ENCODE data around the gene IQCM.

The IQCM gene

DNA sequence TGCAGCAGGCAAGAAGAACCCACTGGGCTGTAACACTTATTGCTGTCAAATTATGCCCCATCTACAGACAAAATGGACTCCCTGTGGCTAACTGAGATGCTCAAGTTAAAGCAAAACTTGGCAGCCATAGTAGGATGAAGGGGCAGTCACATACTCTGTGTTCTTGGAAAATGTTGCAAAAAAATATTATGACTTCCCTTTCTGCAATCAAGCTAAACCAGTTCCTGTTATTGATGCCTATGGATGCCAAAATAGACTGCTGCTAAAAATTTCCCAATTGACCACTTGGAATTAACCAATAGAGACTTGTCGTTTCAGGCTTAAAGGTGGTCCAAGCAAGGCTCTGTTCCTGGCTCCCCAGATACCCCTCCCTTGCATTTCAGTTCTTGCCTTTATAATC lies 49.5 kb downstream of the IQCM start:
- DNase-seq, result no peak

DNA sequence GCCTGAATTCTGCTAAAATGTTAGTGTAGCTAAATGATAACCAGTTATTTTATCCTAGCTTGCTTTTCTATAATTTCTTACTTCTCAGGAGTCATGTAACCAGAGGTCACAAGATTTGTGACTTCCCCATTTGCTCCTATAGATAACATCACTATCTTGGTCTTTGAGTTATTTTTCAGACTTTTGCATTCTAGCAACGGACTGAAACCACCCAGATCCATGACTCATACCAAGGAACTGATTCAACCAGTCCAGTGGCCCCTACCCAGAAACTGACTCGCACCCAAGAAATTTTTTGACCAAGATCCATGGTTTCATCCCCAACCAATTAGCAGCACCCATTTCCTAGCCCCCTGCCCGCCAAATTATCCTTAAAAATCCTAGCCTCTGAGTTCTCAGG lies 50.0 kb downstream of the IQCM start:
- DNase-seq, result no peak

DNA sequence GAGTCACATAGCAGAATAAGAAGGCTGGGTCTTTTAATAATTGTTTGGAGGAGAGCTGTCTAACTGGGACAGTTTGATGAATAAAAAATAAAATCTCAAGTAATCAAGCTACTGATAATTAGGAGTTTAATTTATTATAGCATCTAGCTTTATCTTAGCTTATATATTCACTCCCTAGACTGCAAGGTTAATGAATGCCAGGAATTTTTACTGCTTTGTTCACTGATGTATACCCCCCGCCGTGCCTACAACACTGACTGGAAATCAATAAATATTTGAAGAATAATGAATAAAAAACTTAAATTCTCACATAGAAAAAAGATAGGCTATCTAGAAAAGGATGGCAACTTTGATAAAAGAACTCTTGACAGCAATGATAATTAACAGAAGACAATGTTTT lies 59.7 kb downstream of the IQCM start:
- no peak for DNase-seq

DNA sequence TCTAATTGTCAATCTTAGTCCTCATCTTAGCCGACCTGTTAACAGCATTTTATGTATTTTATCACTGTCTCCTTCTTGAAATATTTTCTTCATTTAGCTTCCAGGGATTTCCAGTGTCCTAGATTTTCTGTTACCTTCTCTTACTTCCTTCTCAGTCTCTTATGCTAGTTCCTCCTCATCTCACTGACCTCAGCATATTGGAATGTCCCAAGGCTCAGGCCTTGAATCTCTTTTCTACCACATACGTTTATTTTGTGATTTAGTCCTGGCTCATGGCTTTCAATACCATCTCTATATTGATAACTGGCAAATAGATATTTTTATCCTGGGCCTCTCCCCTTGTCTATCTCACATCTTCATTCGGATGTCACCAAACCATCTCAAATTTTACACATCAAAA lies 61.1 kb downstream of the IQCM start:
- no peak for DNase-seq

DNA sequence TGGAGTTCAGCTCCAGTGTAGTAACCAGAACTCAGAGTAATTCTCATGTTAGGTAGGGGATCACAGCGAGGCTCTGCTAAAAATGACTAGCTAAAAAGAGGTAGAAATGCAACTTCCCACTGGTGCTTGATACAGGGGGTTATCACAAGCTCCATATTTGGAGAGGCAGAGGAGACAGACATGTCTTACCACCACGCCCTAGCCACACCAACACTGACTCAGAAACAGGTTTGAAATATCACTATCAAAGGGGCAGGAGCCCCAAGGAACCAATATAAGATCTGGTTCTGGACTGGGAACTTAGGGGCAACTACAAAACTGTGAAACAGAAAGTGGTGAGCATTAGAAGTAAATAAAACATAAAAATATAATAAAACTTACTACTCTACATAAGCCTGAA lies 62.9 kb downstream of the IQCM start:
- DNase-seq, result no peak

DNA sequence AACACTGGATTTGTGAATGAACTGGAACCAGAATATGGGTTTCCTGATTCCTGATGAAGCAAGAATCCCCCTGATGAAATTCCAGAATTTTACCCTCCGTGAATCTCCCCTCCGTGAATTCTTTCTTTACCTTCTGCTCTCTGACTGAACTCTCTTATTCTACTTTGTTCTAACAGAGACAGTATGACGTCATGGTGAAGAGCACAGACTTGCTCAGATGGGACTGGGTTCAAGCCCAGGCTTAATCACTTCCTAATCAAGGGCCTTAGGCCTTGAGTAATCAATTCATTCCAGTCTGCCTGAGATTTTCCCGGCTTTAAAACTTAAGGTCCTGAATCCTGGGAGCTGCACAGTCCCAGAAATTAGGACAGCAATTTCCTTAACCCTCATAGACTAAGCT lies 64.5 kb downstream of the IQCM start:
- DNase-seq, result no peak

DNA sequence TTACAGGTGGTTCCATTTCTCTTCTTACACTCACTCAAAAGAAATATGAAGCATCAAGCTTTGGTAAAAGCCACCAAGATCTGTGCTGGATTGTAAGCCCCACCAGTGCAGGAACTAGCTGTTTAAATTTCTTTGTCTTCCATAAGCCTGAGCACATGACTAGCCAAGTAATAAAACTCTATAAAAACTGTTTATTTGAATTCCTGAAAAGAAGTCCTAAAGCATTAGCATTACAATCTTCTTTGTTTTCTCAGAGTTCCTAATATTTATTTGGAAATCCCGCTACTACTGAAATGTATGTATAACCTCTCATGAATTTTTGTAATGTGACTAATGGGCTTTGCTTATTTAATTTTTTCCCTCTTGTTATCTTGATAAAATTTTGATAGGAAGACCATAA lies 65.9 kb downstream of the IQCM start:
- DNase-seq, result no peak

DNA sequence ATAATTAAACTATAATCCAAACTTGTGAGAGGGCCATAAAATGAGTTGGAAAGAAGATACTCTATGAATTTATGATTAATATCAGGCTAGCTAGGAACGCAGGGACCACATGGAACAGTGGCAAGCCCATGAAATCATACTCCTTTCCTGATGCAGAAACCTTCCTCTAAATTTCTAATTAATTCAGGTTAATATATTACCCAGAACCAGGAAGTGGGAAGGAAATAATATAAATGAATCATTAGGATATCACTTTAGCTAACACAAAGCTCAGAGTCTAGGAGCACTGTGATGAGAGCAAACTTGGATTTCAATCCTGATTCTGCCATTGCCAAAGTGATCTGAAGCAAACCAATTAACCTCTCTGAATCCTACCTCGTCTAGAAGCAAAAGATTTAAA lies 68.0 kb downstream of the IQCM start:
- no peak for DNase-seq

DNA sequence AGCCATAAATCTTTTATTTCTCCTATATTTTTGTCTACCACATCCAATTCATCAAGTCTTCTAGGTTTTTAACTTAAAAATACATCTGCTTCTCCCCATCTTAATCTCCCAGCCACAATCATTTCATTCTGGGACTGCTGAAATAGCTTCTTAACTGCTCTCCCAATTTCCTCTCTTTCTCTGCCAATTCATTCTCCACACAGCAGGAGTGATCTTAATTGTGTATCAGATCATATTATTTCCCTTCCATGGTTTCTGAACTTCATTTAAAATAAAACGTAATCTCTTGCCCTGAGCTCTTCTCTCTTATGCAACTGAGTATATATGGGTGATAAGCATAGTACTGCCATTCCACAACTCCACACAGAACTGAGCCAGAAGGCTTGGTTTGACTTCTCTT lies 69.4 kb downstream of the IQCM start:
- DNase-seq, result no peak

DNA sequence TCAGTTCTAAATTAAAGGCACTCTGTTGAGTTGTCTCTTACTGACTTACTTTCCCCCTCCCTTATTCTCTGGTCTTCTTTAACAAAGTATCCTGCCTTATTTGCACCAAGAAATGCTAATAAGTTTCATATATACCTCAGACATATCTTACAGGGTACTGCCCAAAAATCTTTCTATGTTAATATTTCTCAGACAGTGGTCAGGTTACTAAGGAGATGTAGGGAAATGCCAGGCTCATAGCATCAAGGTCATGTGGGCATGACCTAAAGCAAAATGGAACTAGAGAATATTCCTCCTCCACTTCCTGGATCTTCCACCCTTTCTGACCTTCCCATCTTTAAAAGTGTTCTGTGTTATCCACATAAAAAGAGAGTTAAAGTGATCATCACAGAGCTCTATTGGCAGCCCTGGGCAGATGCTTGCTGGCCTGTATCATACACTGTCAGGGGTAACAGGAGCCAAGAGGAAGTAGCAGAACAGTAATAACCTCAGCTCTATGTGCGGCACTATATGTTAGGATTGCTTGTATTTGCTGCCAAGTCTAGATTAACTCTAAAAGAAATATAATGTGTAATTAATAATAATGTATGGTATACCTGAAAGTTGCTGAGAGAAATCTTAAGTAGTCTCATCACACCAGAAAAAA lies 74.3 kb downstream of the IQCM start:
- DNase-seq, result no peak

DNA sequence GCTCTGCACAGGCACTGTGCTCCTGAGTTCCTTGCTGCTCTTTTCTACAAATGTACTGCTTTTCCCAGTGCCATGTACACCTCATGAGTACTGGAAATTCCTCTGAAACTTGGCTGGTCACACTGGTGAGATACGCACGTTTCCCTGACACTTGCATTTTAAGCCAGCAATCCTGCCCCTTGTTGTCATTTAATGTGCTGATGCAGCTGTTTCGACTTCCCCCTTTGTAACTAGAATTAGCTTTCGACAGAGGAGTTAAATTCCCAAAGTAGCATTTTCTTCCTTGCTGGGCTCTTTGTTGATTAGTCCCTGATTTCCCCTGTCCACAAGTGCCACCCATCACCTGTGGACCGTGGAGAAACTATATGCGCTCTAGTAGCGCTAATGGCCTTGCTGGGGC lies 77.5 kb downstream of the IQCM start:
- DNase-seq, result no peak

DNA sequence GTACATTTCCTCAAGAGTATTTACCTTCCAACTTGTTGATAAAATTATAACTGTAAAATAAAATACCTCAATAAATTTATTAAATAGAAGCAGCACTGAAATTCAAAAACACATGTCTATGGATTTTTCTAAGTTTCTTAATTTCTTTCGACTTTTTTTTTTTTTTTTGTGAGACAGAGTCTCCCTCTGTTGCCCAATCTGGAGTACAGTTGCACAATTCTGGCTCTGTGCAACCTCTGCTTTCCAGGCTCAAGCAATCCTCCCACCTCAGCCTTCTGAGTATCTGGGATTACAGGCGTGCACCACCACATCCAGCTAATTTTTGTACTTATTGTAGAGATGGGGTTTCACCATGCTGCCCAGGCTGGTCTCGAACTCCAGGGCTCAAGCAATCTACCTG lies 79.8 kb downstream of the IQCM start:
- no peak for DNase-seq

DNA sequence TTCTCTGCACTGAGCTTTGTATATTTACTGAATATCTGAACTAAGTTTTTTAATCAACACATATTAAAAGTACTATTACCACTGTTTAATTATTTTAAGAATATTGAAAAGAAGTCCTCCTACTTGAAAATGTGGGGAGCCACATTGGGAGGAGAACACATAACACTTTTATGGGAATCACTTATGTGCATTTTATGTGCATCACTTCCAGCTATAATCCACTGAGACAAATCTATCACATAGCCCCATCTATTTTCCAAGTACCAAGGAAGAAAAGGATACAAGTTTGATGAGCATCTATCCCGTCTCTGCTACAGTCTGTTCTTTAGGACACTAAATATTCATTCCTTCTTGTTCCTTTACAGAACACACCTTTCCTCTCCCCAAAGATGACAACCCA lies 87.2 kb downstream of the IQCM start:
- DNase-seq, result no peak

DNA sequence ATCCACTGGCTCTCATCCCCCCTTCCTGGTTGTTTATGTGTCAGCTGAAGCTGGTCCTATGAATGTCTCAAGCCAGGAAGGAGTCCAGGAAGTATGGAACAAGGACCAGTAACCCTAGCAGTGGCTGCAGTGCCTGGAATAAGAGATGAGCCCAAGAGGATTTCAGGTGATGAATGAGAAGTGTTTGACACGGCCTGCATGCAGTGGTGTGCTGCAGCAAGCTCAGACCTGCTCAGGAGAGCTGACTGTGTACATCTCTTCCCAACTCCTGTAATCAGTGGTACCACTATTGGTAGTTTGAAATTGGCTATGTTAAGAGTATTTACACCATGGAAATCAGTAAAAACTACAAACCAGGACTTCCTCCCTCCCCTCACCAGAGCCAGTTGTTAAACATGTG lies 88.0 kb downstream of the IQCM start:
- no peak for DNase-seq

DNA sequence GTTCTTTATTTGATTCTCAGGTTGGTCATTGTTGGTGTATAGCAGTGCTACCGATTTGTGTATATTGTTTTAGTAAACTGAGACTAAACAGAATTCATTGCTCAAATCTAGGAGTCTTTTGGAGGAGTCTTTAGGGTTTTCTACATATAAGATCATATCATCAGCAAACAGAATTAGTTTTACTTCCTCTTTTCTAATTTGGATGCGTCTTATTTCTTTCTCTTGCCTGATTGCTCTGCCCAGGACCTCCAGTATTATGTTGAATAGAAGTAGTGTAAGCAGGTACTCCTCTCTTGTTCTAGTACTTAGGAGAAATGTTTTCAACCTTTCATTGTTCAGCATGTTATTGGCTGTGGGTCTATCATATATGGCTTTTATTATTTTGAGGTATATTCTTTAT lies 92.6 kb downstream of the IQCM start:
- DNase-seq, result no peak

DNA sequence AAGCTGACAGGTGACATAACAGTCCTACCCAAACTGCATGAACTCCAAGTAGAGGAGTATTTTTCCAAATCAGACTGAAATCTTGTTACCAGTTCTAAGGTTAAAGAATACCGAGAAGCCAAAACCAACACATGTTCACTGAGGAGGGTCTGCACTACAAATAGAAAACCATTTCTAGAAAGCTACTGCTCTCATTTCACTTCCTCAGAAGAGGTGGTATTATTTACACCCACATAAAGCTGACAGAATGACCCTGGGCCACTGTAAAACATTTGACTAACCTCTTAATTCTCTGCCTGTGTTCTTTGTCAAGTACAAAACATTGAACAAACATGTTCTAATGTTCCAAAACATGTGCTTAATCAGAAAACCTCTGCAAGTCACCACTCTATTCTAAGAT lies 95.8 kb downstream of the IQCM start:
- DNase-seq, result no peak

DNA sequence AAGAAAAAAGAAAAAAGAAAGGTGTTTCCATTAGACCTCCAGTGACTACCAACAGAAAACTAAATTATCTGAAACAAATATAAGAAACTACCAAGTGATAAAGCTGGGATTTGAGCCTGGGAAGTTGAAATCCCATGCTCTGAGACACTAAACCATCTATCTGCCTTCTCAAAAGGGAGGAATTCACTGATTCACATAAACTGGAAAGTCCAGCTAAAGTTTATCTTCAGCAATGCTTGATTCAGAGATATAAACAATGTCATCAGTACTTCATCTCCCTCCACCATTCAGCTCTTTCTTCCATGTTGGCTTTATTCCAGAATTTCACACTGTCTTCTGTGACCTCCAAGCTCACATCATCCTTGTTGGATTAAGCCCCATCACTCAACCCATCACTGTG lies 96.3 kb downstream of the IQCM start:
- no peak for DNase-seq

DNA sequence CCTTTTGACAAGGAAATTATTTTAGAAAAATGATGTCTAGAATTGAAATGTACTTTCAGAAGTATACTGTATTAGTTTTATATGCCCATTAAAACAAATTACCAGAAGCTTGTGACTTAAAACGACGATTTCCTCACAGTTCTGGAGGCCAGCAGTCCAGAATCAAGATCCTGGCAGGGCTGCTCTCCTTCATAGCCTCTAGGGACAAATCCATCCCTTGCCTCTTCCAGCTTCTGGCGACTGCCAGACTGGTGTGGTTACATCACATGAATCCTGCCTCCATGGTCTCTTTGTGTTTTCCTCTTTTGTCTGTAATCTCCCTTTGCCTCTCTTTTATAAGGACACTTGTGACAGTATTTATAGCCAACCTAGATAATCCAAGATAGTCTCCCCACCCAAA lies 97.1 kb downstream of the IQCM start:
- no peak for DNase-seq

DNA sequence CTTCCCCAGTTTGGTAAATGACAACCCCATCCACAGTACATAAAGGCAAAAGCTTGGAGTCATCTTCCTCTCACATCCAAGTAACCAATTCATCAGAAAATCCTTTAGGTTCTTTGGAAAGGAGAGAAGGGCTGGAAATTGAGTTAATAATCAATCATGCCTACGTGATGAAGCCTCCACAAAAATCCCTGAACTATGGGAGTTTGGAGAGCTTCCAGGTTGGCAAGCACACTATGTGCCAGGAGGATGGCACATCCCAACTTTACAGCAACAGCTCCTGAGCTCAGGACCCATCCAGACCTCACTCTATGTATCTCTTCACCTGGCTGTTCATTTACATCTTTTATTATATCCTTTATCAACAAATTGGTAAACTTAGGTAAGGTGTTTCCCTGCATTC lies 98.9 kb downstream of the IQCM start:
- no peak for DNase-seq

DNA sequence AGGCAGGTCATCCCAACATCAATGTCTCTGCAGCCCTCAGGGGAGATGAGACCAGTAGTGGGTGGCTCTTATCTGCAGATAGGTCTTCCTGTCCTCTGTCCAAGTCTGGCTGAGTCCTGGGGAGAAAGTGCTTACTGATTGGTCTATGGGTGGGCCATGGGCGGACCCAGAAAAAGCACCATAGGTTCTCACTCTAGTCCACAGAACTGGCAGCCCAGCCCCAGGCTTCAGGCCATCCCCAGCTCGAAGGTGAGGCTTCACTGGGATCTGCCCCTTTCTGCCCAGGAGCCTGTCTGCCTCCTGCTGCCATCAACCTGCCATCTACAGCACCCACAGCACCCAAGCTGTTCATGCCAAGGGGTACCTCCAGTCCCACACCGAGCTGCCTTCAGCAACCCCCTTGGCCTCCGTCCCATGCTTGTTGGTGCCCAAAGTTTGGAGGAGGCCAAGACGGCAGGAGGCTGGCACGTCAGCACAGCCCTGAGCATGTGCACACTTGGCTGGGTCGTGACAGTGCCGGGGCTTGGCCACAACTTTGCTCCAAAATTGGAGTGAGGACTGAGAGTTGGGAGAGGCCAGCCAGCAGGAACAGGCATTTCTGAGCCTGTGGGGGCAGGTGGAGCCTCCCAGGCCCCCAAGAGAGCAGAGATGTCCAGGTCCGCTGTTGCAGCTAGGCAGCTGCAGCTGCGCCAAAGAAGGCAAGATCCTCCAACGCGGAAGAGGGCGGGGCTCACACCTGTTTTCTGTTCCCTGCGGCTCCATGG lies 99.6 kb downstream of the IQCM start:
- no peak for DNase-seq

DNA sequence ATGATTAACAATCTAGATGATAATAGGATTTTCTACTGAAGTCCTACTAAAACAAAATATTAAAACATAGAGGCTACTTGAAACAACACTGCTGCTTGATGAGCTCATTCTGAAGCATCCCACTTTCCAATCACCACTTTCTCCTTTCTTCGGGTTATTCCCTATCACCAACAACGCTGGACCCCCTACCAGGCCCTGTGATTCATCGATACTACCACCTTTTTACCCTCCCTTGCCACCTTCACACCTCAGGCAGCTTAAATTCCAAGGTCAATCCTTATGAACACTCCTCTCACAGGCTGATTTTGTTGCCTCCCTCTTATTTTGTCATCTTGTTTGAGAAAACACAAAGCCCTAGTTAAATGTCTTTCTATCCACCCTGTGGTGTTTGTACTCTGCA lies 102.6 kb downstream of the IQCM start:
- DNase-seq, result no peak

DNA sequence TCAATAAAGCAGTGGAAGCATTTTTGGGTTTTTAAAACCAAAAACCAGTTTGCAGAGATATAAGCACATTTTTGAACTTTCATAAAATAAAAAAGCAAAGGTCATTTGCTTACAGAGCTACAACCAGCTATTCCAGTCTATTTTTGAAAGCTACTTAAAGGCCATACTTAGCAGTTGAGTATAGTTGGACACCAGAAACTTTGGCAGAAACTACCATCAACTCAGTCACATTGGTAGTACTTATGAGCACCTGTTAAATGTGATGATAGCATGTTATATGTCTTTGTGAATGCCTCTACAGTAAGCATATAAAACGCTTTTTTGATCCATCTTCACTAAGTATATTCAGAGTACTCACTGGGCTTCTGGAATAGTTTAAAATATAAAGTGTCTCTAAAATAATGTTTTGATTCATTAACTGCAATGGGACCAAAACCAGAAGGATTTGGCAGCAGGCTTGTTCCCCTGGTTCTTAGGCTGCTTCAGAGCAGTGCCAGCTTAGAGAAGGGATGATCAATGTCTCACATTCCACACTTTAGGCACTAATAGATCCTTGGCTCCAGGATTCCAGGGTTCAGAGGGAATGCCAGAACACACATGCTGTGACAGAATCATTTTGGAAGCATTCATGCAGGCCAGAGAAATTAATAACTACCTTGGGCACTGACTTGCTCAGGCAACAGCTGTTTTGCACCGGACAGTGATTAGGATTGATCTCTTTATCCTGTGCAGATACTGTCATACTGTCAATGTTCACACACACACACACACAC lies 103.9 kb downstream of the IQCM start:
- DNase-seq, result no peak

DNA sequence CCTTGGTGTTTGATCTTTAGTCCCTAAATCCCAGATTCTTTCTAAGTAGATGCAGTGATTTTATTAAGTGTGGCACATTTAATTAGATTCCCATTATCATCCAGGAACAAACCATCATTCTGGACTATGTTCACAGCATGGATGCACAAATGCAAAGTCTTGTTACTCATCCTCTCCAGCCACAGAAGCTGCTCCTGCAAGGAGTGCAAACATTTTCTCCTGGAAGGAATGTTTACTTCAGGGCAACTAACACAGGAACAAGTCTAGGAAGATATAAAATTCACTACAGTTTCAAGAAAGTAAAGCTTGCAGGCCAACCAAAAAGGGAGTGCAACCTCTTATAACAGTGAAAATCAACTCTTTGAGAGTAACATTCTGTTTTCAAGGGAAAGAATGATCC lies 106.0 kb downstream of the IQCM start:
- no peak for DNase-seq

DNA sequence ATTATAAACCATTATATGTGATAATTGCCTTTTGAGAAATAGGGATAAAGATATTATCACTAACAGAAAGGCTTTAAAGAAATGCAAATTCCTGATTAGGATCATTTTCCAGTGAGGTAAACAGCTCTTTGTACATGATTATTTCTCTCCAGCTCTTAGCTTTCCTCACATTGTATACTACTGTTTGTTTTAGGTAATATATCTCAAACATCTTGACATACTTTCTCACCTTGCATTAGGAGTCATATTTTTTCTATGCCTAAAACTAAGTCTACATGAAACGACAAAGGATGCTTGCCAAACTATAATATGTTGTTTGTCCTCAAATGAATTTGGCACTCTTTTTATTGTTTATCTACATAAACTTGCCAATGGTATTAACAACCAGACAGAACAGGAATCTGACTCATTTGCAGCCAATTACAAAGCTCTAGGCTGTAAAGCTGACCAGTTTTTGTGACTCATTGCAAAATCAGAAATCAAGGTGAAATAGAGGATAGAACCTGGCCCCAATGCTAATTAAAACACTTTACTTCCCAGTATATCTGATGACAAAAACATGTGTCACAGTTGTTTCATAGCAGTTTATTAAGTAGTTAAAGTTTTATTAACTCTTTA lies 107.0 kb downstream of the IQCM start:
- no peak for DNase-seq

All from activated gamma-delta T cell treated with Interleukin-2 at 50 U/mL for 16 hours (primary cell).